ENCODE data around the gene CNNM4.

The CNNM4 gene

DNA sequence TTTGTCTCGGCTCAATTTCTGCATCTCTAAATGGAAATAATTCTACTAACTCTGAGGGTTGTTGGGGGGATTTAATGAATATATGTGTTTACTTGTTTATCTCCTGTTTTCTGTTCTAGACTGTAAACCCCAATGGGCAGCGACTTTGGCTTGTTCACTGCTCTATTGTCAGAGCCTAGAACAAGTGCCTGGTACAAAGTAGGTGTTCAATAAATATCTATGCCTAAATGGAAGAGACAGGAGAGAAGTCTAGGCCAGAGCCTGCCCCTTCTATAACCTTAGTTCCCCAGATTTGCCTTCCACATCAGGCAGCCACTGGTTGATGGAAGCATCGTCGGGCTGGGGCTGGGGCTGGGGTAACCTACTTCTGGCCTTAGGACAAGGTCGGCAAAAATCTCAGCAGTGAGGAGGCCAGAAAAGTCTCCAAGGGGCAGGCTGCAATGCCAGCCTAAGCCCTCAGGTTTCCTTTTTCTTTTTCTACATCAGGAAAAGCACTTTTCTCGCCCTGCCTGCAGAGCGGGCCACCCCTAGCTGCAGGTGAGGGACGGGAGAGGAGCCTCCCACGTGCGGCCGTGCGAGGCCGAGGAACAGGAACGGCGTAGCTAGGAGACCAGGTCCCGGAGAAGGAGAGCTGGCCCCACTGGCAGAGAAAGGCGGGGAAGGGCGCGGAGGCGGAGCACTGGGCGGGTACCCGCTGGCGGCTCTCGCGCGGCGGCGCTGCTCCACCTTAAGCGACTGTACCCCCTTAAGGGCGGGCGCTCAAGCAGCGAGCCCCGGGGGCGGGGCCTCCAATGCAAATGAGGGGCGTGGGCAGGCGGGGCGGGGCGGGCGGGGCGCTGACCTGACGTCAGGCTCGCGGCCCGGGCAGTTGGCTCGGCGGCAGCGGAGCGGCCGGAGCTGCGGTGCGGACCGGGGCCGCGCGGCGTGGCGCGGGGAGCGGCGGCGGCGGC is at the start of gene CNNM4:
Gene CNNM4, plus strand, starts transcription at position 867 of the 950 bp plus-strand sequence. CDS start 98 bp downstream, outside the sequence.
- DNase-seq, result peak; percentile 68

DNA sequence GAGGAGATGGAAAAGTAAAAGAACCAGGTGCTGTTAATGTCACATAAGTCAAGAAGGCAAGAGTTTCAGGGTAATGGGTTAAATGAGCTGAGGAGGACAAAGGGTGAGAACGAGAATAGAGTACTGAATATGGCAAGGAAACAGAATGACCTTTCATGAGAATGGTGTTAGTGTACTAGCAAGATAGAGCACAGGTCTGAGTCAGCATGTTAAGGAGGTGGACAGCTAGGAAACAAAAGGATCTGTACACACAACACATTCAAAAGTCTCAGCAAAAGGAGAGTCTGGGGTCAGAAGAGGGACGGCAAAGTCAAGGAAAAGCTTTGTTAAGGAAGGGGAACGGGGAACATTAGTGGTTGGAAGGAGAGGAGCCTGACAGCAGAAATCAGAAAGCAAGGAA is 49.7 kb upstream of the CNNM4 start:
- DNase-seq, result no peak

- DNase-seq, result no peak
These were observed 45.0 kb upstream of the CNNM4 start for GRCh38 chr2:96715658-96716057.

GRCh38 chr2:96716388-96716787 is 44.3 kb upstream of the CNNM4 start:
- DNase-seq, result no peak

- no peak for DNase-seq
These were observed 34.6 kb upstream of the CNNM4 start for GRCh38 chr2:96726131-96726530.

DNA sequence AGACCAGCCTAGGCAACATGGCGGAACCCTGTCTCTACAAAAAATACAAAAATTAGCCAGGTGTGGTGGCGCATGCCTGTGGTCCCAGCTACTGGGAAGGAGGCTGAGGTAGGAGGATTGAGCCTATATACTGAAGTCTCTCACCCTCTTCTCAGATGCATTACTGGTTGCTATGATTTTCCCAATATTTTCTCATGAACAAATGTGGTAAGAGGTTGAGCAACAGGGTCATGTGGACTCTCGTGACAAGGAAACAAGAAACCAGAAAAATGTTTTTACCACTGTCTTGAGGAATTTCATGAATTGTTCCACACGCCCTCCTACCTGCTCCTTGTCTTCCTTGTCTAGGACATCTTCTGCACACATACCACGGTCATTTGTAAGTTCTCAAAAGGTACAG is 33.3 kb upstream of the CNNM4 start:
- no peak for DNase-seq

DNA sequence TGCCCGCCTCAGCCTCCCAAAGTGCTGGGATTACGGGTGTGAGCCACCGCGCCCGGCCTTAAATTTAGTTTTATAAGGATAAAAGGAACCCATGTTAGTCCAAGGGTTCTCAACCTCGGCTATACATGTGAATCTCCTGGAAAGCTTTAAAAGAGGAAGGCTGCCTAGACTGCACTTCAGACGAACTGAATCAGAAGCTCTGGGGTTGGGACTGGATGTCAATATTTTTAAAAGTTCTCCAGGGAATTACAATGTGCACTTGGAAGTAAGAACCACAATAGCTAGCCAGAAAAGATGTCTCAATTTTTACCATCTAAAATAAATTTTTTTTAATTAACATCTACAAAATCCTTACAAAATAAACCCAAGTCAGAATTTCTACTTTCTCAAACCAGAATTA is 31.0 kb upstream of the CNNM4 start:
- no peak for DNase-seq

DNA sequence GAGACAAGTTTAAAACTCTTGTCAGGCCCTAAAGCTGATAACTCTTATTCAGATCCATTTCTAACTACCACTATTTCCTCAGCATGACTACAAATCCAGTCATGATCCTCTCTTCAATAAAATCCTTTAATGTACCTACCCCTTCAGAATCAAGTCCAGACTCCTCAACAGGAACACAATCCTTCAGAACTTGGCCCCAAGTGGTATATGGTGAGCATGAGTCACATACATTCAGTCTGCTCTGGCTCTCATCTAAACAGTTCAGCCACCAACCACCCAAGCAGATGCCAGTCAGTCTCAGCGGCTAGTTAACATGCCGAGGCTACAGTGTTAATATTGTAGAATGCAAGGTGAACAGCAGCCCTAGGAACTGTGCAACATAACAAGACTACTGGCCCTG is 30.5 kb upstream of the CNNM4 start:
- no peak for DNase-seq

DNA sequence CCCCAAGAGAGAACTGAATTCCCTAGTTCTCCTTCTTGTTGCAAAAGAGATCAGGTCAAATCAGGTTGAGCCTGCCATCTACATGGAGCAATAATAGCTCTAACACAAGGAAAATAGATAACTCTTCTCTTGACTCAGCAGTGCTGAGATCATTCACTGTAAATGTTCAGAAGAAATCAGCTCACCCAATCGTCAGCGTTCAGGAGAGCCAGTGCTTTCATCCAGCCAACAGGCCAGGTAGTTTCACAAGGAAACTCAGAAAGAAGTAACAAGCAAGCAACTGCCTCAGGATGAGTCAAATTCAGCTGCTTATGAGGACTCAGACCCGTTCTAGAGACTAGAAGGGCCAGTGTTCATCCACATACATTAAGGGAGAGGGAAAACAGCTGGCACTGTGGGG is 26.8 kb upstream of the CNNM4 start:
- DNase-seq, result no peak

DNA sequence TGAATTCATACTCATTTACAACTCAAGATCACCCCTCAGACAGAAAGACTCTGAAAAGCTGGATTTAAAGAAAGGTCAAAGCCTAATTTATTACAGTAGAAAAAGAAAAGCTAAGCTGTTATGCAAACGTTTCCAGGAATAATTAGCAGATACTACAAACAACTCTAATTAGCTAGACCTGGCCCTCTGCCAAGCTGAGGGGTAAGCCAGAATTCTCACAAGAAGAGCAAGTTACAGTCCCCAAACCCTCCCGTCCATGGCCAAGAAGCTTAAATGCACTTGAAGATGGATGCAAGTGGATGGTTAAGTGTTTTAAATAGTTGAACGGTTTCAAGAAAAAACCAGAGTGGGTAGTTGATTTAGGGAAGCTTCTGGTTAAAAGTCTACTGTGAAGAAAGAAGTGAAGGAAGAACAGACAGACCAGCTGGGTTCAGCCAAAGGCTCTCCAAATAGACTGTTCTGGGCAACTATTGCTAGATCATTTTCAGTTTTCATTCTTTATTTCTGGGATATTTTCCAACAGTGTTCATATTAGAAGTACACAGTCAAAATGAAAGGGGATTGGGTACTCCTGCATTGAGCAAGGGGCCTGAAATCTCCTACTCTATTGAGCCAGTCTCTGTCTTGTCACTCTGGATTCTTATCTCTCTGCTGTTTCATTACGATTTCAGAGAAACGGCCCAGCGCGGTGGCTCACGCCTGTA is 25.7 kb upstream of the CNNM4 start:
- no peak for DNase-seq

GRCh38 chr2:96737251-96737650 is 23.5 kb upstream of the CNNM4 start:
- DNase-seq, result no peak

DNA sequence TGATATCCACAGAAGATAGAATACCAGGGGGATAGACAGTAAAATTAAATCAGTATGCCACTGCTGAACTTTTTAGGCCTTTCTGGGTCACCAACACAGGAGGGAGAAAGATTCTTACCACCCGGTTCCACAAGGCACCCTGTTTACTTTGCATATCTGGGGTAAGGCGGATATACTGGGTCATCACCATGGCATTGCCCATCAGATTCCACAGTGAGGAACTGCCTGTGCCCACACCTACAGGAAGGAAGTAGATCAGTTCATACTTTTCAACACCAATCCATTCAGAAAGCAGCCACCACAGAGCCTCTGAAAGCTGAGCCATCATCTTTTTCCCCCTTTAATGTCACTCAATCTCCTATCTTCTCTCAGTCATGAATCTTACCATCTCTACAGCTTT is 22.9 kb upstream of the CNNM4 start:
- DNase-seq, result no peak

DNA sequence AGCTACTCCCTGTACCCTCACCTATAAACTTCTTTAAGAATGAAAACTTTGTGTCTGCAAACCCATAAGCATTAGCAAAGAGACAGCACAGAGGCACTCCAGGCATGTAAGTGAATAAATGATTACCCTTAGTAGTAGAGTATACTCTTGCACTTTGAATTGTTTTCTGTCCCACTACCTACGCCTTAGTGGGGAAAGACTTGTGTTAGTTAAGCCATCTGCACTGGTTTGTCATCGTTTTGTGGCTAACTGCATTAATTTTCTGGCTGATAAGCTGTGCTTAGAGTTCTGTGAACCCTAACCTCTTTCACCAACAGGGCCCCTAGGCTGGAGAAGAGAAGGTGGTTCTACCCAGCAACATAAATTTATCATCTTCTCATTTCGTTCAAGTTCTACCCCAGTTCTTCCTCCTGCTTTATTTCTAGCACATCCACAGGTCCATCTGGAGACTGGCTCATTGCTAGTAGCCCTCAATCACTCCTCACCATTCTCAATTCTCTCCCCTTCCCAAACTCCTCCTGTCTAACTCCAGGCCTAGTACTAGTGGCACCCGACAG is 21.5 kb upstream of the CNNM4 start:
- DNase-seq, result no peak

GRCh38 chr2:96739633-96740428 is 20.9 kb upstream of the CNNM4 start, which contains the start of gene LMAN2L:
LMAN2L (minus strand) TSS chr2:96740064; CDS start chr2:96740040, 24 bp downstream.
- peak; percentile 26 for DNase-seq

DNA sequence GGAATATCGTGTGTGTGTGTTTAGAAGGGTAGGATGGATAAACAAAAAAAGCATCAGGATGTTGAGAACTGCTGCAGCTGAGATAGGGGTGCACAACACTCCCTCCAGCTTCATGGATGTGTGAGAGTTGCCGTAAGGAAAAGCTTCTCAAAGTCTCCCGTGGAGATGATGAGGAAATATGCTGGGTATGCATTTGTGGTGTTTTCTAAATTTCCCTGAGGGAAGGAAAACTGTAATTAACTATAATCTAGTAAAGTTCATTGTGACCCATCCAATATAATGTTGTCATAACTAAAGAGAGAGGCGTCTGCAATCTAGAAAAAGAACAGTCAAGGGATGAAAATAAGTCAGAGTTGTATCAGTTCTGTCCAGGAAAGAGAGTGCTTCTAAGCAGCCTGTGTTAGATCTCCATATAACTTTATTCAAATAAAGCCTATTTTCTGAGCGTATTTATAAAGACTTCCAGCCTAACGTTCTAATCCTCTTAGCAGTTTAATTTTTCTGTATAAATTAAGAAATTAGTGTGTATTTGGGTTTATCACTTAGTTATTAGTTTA is 13.6 kb upstream of the CNNM4 start:
- DNase-seq, result no peak

GRCh38 chr2:96751800-96752199 is 8.9 kb upstream of the CNNM4 start:
- DNase-seq, result no peak

DNA sequence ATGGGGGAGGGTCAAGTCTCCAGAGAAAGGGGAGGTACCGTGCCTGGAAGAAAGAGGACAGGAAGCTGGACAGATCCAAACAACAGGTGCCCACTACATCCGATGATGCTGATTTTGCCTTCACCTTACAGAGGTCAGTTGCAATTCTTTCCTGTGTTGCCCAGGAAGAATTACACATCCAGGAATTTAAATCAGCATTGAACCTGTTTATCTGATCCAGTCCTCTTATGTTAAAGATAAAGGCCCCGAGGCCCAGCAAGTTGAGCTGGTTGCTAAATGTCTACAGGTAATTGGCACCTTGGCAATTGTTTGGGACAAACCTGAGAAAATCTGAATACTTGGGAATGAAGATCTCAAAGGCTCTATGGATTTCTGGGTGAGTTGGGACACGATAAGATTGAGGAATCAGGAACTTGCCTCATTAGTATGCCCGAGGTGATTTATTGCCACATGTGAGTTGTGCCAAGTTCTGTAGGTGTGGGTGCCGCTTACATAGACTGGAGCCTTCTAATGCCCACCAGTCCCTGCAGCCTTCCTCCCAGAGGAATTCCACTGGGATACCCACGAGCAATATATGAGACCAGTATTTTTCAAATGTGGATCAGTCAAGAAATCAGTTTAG is 6.9 kb upstream of the CNNM4 start:
- no peak for DNase-seq

GRCh38 chr2:96754317-96754716 is 6.4 kb upstream of the CNNM4 start:
- no peak for DNase-seq

DNA sequence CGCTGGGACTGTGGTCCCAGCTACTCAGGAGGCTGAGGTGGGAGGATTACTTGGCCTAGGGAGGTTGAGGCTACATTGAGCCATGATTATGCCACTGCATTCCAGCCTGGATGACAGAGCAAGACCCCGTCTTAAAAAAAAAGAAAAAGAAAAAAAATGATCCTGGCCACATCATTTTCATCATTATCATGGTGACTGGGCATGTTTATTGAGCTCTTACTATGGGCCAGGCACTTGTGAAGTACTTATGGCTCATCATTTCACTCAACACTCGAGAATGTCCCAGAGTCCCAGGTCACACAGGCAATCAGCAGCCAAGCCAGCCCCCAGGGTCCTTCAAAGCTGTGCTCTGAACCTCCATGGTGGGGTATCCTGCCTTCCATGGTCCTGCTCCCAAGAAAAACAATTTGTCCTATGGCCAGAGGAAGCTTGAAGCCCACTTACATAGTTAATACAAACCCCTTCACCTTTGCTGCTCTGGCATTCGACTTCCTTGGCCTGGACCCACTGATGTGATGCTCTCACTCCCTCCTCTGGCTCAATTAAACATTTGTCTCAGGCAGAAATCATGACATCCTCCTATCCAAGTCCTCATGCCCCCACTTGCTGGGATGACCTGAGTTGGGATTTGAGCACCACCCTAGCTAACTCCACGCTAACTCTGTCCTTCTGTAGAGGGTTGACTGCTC is 3.8 kb upstream of the CNNM4 start:
- no peak for DNase-seq

DNA sequence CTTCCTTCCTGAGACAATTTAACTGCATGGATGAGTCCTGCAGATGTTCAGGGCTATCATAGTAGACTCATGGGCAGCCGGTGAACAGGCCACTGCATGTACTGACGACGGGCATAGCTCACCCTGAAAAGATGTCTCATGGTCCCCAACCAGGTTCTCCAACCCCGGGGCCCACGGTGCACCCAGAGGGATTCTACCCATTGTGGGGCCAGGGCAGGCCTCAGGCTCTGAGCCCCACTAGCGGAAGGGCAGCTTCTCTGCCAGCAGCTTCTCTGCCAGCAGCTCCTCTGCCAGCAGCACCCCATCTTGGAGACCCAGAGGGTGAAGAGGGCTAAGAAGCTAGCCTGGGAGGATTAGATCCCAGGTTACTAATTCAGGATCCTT is 3.2 kb upstream of the CNNM4 start:
- no peak for DNase-seq

GRCh38 chr2:96758987-96759386 is 1.7 kb upstream of the CNNM4 start:
- DNase-seq, result no peak

All from cortex of kidney (tissue), 1 donor.